SK-N-SH (cell line): ENCODE results near the gene SMYD1. TPM values are rescaled to one million over a fixed set of nuclear protein-coding genes. Genes with fewer than 3 reads are reported as not detected.

Experiments
- CTCF ChIA-PET: fragments of 300-600, 350-600 bp; formaldehyde crosslinking; extraction: SDS; loops from one replicate; lab custom pipeline; 2021; lab: Yijun Ruan, JAX
- POLR2A ChIA-PET: fragments of 350-600 bp; sonication (Branson Sonifier 250); formaldehyde crosslinking; extraction: SDS; loops from one replicate; lab custom pipeline; 2020; ENCODE audit warnings: antibody characterized with exemption, inconsistent platforms; lab: Yijun Ruan, JAX
- DNase-seq: peaks from one replicate; pipeline ENCODE4 v3.0.0; 2012
- H2AFZ ChIP-seq: fragments of 200-600 bp; sonication (generic); 2 replicates; pipeline ENCODE4 v1.8.1; 2016; ENCODE audit warnings: antibody characterized with exemption, mild to moderate bottlenecking, low read depth
- H3F3A ChIP-seq: fragments of 200-600 bp; sonication (generic); replicated peaks from 2 replicates; pipeline ENCODE3; 2016; ENCODE audit warnings: antibody characterized with exemption, mild to moderate bottlenecking; ENCODE audit not compliant: insufficient read depth
- H3K27ac ChIP-seq, 2 experiments: fragments of 200-500 bp in 1 of 2; fragments of 200-600 bp in 1 of 2; sonication (Bioruptor generic) in 1 of 2; sonication (generic), shearing (Covaris generic) in 1 of 2; 2 replicates each; pipeline versions ENCODE4 v1.5.1 to v1.6.1; 2014 to 2016; ENCODE audit warnings: low read depth in 2 of 2, inconsistent platforms in 1 of 2, low read length in 1 of 2, mild to moderate bottlenecking in 1 of 2, mixed read lengths in 1 of 2
- H3K27me3 ChIP-seq: fragments of 200-600 bp; sonication (generic), shearing (Covaris generic); 2 replicates; pipeline ENCODE4 v1.6.1; 2016; ENCODE audit warnings: mixed run types; ENCODE audit not compliant: insufficient read depth
- H3K36me3 ChIP-seq, 2 experiments: fragments of 200-500 bp in 1 of 2; fragments of 200-600 bp in 1 of 2; sonication (Bioruptor generic) in 1 of 2; sonication (generic) in 1 of 2; replicated peaks in 1 of 2; 2 replicates each; pipeline versions ENCODE3 to v1.5.1; 2014 to 2016; ENCODE audit warnings: low read length in 1 of 2, mild to moderate bottlenecking in 1 of 2; ENCODE audit not compliant: insufficient read depth in 2 of 2, control insufficient read depth in 1 of 2
- H3K4me1 ChIP-seq, 2 experiments: fragments of 200-500 bp in 1 of 2; fragments of 200-600 bp in 1 of 2; sonication (Bioruptor generic) in 1 of 2; sonication (generic), shearing (Covaris generic) in 1 of 2; 2 replicates each; pipeline versions ENCODE4 v1.5.1 to v1.6.1; 2014 to 2016; ENCODE audit warnings: low read depth in 1 of 2, low read length in 1 of 2, mixed run types in 1 of 2; ENCODE audit not compliant: insufficient read depth in 2 of 2, control insufficient read depth in 1 of 2
- H3K4me2 ChIP-seq: fragments of 200-600 bp; sonication (generic), shearing (Covaris generic); 2 replicates; pipeline ENCODE4 v1.6.1; 2017; ENCODE audit warnings: mixed run types
- H3K4me3 ChIP-seq, 2 experiments: fragments of 200-500 bp in 1 of 2; fragments of 200-600 bp in 1 of 2; sonication (Bioruptor generic) in 1 of 2; sonication (generic), shearing (Covaris generic) in 1 of 2; 2 replicates each; pipeline versions ENCODE4 v1.5.1 to v1.8.1; 2014 to 2016; ENCODE audit warnings: low read depth in 2 of 2, inconsistent platforms in 1 of 2, low read length in 1 of 2, mild to moderate bottlenecking in 1 of 2, mixed read lengths in 1 of 2, moderate library complexity in 1 of 2
- H3K79me2 ChIP-seq: fragments of 200-600 bp; sonication (generic); 2 replicates; pipeline ENCODE4 v1.8.1; 2017; ENCODE audit warnings: mild to moderate bottlenecking; ENCODE audit not compliant: insufficient read depth
- H3K9ac ChIP-seq: fragments of 200-600 bp; sonication (generic); 2 replicates; pipeline ENCODE4 v1.6.1; 2017; ENCODE audit warnings: mixed run types
- H3K9me2 ChIP-seq: fragments of 200-600 bp; sonication (generic); 2 replicates; pipeline ENCODE4 v1.6.1; 2017; ENCODE audit warnings: mixed run types
- H3K9me3 ChIP-seq: fragments of 200-600 bp; sonication (generic); 2 replicates; pipeline ENCODE4 v1.6.1; 2017; ENCODE audit warnings: mixed run types, mild to moderate bottlenecking, moderate library complexity
- H4K20me1 ChIP-seq: fragments of 200-600 bp; sonication (generic); 2 replicates; pipeline ENCODE4 v1.6.1; 2017; ENCODE audit warnings: mild to moderate bottlenecking, mixed run types; ENCODE audit not compliant: insufficient read depth
- CHD2 ChIP-seq: fragments of 150-350 bp; IDR thresholded peaks from 2 replicates; pipeline ENCODE4 v1.6.1; 2018; ENCODE audit warnings: low read length; ENCODE audit not compliant: partially characterized antibody
- EP300 ChIP-seq, 2 experiments: IDR thresholded peaks; 2 replicates each; pipeline versions ENCODE4 v1.4.0 to v1.6.1; 2012; ENCODE audit warnings: borderline replicate concordance in 1 of 2, low read depth in 1 of 2, low read length in 1 of 2
- EZH2phosphoT487 ChIP-seq: fragments of 200-600 bp; sonication (generic); IDR thresholded peaks from 2 replicates; pipeline ENCODE4 v1.6.1; 2017; ENCODE audit warnings: low read depth, mixed run types, mild to moderate bottlenecking, antibody characterized with exemption, moderate library complexity, borderline replicate concordance
- GABPA ChIP-seq: IDR thresholded peaks from 2 replicates; pipeline ENCODE4 v1.4.0; 2012; ENCODE audit warnings: low read depth, mild to moderate bottlenecking
- GATA2 ChIP-seq: sonication (generic); formaldehyde crosslinking; IDR thresholded peaks from 2 replicates; pipeline ENCODE4 v1.5.0; 2020; ENCODE audit warnings: mild to moderate bottlenecking, missing genetic modification reagents
- JUND ChIP-seq: IDR thresholded peaks from 2 replicates; pipeline ENCODE4 v1.4.0; 2012
- MXI1 ChIP-seq: IDR thresholded peaks from 2 replicates; pipeline ENCODE4 v1.6.1; 2012; ENCODE audit warnings: mild to moderate bottlenecking, low read depth, low read length, improper control_type of control experiment
- NFIC ChIP-seq: IDR thresholded peaks from 2 replicates; pipeline ENCODE4 v1.4.0; 2012; ENCODE audit warnings: borderline replicate concordance
- NRF1 ChIP-seq: IDR thresholded peaks from 2 replicates; pipeline ENCODE4 v1.6.1; 2012; ENCODE audit warnings: low read depth, mild to moderate bottlenecking, low read length
- RAD21 ChIP-seq: IDR thresholded peaks from 2 replicates; pipeline ENCODE4 v1.6.1; 2012; ENCODE audit warnings: mild to moderate bottlenecking, low read length
- SIN3A ChIP-seq: IDR thresholded peaks from 2 replicates; pipeline ENCODE4 v1.6.1; 2012; ENCODE audit warnings: low read depth, mild to moderate bottlenecking, low read length, moderate library complexity, borderline replicate concordance
- TAF1 ChIP-seq: IDR thresholded peaks from 2 replicates; pipeline ENCODE4 v1.6.1; 2012; ENCODE audit warnings: low read depth, mild to moderate bottlenecking, low read length, moderate library complexity, borderline replicate concordance
- TEAD4 ChIP-seq: IDR thresholded peaks from 2 replicates; pipeline ENCODE4 v1.4.0; 2012; ENCODE audit warnings: mild to moderate bottlenecking, borderline replicate concordance; ENCODE audit not compliant: insufficient read depth
- YY1 ChIP-seq: IDR thresholded peaks from 2 replicates; pipeline ENCODE4 v1.4.0; 2012; ENCODE audit warnings: low read depth, mild to moderate bottlenecking
- WGBS: methylation state at CpG from one replicate; pipeline ENCODE4 v1.1.6; 2017; ENCODE audit warnings: low lambda C conversion rate; 5-methylcytosine and 5-hydroxymethylcytosine counted together
- polyA plus RNA-seq, 3 experiments: library from polyadenylated mRNA; depleted of rRNA; stranded (reverse); fragments of >200 nt; gene quantifications; 2 replicates each; pipeline ENCODE4 v1.2.3, GENCODE V29; 2012
- TF ChIP-seq, protein P1 (sequence below): IDR thresholded peaks from 2 replicates; pipeline ENCODE4 v1.4.0; 2012; ENCODE audit warnings: low read depth
- TF ChIP-seq, protein P2 (sequence below): fragments of 150-350 bp; IDR thresholded peaks from 2 replicates; pipeline ENCODE4 v1.6.1; 2017; ENCODE audit warnings: antibody characterized with exemption, low read length, low read depth, borderline replicate concordance
- TF ChIP-seq, protein P3 (sequence below): IDR thresholded peaks from 2 replicates; pipeline ENCODE4 v1.4.0; 2012; ENCODE audit warnings: low read depth, borderline replicate concordance

Gene SMYD1
- polyA plus RNA-seq, 1 of the 3 experiments (the other 2 are of a cell fraction), result not detected

DNA sequence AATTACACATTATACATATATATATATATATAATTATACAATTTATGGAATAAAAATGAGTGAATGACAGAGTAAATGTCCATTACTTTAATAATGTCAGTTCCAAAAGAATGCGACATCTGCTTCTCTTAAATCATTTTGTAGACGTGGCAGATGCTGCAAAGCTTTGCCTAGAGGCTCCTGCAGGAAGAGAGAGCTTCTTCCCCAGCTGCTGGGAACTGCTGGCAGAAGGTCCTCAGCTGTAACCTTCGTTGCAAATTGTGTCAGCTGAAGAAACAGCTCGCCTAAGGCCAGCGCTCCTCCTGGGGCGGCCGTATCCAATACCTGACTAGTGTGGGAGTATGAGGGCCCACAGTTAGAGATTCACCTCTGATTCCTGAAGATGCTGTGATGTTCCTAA is 92.9 kb downstream of the SMYD1 start:
- ChIA-PET POLR2A (no interaction called here), CTCF (interaction anchor here (0.6 to 5.8 kb wide), 25 partner anchors 8 to 343 kb away, joined by 3 to 147 read pairs (median 5); partner anchors contain the start of genes RNU2-63P, SMYD1 and THNSL2)
- Histone ChIP-seq H3K4me2 (no peak overlapping the region), H3K36me3 (no peaks in the 10 kb centered on the region), H3K9ac (no peak overlapping the region), H3K27ac (no peak overlapping the region), H3K9me3 (no peaks in the 10 kb centered on the region), H4K20me1 (no peaks in the 10 kb centered on the region), H3K27me3 (no peaks in the 10 kb centered on the region), H3K9me2 (no peaks in the 10 kb centered on the region), H3F3A (no peaks in the 10 kb centered on the region), H2AFZ (no peak overlapping the region), H3K4me3 (no peak overlapping the region), H3K79me2 (no peaks in the 10 kb centered on the region), H3K4me1 (no peaks in the 10 kb centered on the region)
- no peak for TF ChIP-seq GABPA
- TF ChIP-seq NRF1, result no peak
- no peak for TF ChIP-seq NFIC
- TF ChIP-seq SIN3A, result no peak
- no peak for TF ChIP-seq RAD21
- WGBS, result 71% methylated on average over 7 of the region's 7 CpGs
- no peak for DNase-seq

DNA sequence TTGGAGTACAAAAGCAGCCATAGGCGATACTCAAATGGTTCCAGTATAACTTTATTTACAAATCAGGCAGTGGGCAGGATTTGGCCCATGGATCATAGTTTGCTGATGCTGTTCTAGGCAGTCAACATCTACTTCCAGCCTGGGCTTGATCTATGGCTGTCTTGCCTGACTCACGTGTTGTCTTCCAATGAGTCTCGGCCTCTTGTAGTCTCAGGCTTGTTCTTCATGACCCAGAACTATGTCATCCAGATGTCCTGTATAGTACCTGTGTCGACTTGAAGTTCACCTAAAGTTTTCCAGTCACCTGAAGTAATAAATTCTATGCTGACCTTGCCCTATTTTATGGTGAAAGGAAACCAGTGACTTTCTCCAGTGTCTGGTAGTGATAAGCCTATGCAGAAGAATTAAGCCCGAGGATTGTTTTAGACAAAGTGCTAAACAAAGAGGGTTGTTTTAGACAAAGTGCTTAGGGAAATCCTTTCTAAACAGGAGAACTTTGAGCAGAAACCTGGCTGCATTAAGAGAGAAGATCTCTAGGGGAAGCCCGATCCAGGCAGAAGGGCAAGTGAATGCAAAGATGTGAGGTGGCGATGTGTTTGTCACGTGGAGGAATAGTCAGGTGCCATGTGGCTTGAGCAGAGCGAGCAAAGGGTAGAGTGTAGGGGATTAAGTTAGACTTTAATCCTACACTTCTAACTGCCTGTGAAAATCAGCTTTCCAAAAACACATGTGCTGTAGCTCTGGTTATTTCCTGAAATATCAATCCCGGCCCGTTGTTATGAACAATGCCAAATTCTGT is 94.0 kb downstream of the SMYD1 start:
- Histone ChIP-seq H3K27me3 (no peaks in the 10 kb centered on the region), H3K4me1 (no peaks in the 10 kb centered on the region)
- TF ChIP-seq SIN3A (no peak), NRF1 (no peak), YY1 (no peak), TAF1 (no peak), RAD21 (no peak), JUND (no peak), GATA2 (CRISPR knock-in tag) (no peak), CHD2 (no peak), MXI1 (no peak), TEAD4 (no peak), EZH2phosphoT487 (no peak), EP300 (IDR thresholded peaks at IDR 0.05; ENCODE audit: borderline replicate concordance in 1 of 2, low read depth in 1 of 2, low read length in 1 of 2) (no peak)
- TF ChIP-seq, protein P1, sequence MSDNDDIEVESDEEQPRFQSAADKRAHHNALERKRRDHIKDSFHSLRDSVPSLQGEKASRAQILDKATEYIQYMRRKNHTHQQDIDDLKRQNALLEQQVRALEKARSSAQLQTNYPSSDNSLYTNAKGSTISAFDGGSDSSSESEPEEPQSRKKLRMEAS, result no peak
- TF ChIP-seq, protein P2, sequence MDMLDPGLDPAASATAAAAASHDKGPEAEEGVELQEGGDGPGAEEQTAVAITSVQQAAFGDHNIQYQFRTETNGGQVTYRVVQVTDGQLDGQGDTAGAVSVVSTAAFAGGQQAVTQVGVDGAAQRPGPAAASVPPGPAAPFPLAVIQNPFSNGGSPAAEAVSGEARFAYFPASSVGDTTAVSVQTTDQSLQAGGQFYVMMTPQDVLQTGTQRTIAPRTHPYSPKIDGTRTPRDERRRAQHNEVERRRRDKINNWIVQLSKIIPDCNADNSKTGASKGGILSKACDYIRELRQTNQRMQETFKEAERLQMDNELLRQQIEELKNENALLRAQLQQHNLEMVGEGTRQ, result no peak
- TF ChIP-seq, protein P3, sequence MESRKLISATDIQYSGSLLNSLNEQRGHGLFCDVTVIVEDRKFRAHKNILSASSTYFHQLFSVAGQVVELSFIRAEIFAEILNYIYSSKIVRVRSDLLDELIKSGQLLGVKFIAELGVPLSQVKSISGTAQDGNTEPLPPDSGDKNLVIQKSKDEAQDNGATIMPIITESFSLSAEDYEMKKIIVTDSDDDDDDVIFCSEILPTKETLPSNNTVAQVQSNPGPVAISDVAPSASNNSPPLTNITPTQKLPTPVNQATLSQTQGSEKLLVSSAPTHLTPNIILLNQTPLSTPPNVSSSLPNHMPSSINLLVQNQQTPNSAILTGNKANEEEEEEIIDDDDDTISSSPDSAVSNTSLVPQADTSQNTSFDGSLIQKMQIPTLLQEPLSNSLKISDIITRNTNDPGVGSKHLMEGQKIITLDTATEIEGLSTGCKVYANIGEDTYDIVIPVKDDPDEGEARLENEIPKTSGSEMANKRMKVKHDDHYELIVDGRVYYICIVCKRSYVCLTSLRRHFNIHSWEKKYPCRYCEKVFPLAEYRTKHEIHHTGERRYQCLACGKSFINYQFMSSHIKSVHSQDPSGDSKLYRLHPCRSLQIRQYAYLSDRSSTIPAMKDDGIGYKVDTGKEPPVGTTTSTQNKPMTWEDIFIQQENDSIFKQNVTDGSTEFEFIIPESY, result no peak
- TF ChIP-seq, all 33 proteins: peak for 0
- H3K4me3 ChIP-seq, result no peak overlapping the region
- H3K4me2 ChIP-seq, result no peak overlapping the region
- H4K20me1 ChIP-seq, result no peaks in the 10 kb centered on the region
- CTCF ChIA-PET, result interaction anchor here (1.2 to 5.8 kb wide), 3 partner anchors 12 to 101 kb away, joined by 3 to 147 read pairs (median 5); no protein-coding TSS in a partner anchor
- no peak for DNase-seq
- no peak overlapping the region for H3K9ac ChIP-seq
- no peak overlapping the region for H3K27ac ChIP-seq
- no peaks in the 10 kb centered on the region for H3F3A ChIP-seq
- WGBS, result 54% methylated on average over 11 of the region's 11 CpGs
- POLR2A ChIA-PET, result no interaction called here
- H3K9me3 ChIP-seq, result no peaks in the 10 kb centered on the region
- H3K9me2 ChIP-seq, result no peaks in the 10 kb centered on the region
- no peak overlapping the region for H2AFZ ChIP-seq
- no peaks in the 10 kb centered on the region for H3K36me3 ChIP-seq
- no peaks in the 10 kb centered on the region for H3K79me2 ChIP-seq
